ENCODE measurements around the gene GNB3.
"Not testable (repeated sequence)": the region's sequence is repeated elsewhere in the genome, so short reads cannot be mapped to it uniquely, and the experiment has no call there.

The GNB3 gene

GRCh38 chr12:6860942-6861341, 20.2 kb downstream of the GNB3 start:
- no peak for DNase-seq (ENCODE audit: low spot score)

GRCh38 chr12:6861391-6861790, 20.7 kb downstream of the GNB3 start:
- no peak for DNase-seq (ENCODE audit: low spot score)

- DNase-seq (ENCODE audit: low spot score) = no peak
Measured at GRCh38 chr12:6863033-6863432, 22.3 kb downstream of the GNB3 start.

GRCh38 chr12:6863586-6864321, 23.0 kb downstream of the GNB3 start:
- no peak for DNase-seq (ENCODE audit: low spot score)

- not testable (repeated sequence) for DNase-seq (ENCODE audit: low spot score)
Measured at GRCh38 chr12:6865307-6865706, 24.6 kb downstream of the GNB3 start.

GRCh38 chr12:6866163-6866919, 25.6 kb downstream of the GNB3 start:
- no peak for DNase-seq (ENCODE audit: low spot score)

- DNase-seq (ENCODE audit: low spot score) = peak; percentile 28
Measured at GRCh38 chr12:6866920-6867412, 26.2 kb downstream of the GNB3 start.

GRCh38 chr12:6867413-6868210, 26.9 kb downstream of the GNB3 start, which contains the start of gene TPI1:
TPI1 (plus strand) TSS chr12:6867531; CDS start chr12:6867567, 36 bp downstream.
- peak; percentile 84 for DNase-seq (ENCODE audit: low spot score)

GRCh38 chr12:6868211-6869048, 27.7 kb downstream of the GNB3 start:
- peak; percentile 31 for DNase-seq (ENCODE audit: low spot score)

- DNase-seq (ENCODE audit: low spot score) = peak; percentile 92
Measured at GRCh38 chr12:6869049-6870021, 28.6 kb downstream of the GNB3 start.

- DNase-seq (ENCODE audit: low spot score) = not testable (repeated sequence)
Measured at GRCh38 chr12:6870304-6870703, 29.6 kb downstream of the GNB3 start.

- peak; percentile 52 for DNase-seq (ENCODE audit: low spot score)
Measured at GRCh38 chr12:6871052-6871957, 30.6 kb downstream of the GNB3 start.

- DNase-seq (ENCODE audit: low spot score) = peak; percentile 78
Measured at GRCh38 chr12:6872073-6873048, 31.6 kb downstream of the GNB3 start.

GRCh38 chr12:6873094-6874014, 32.6 kb downstream of the GNB3 start, which contains the start of gene SPSB2:
SPSB2 (minus strand) TSS chr12:6873303; CDS start chr12:6872901, 402 bp downstream.
- DNase-seq (ENCODE audit: low spot score) = peak; percentile 94

GRCh38 chr12:6874015-6874368, 33.3 kb downstream of the GNB3 start:
- not testable (repeated sequence) for DNase-seq (ENCODE audit: low spot score)

GRCh38 chr12:6879824-6880223, 39.1 kb downstream of the GNB3 start:
- not testable (repeated sequence) for DNase-seq (ENCODE audit: low spot score)

GRCh38 chr12:6883252-6883651, 42.5 kb downstream of the GNB3 start:
- no peak for DNase-seq (ENCODE audit: low spot score)
